Measurements from ENCODE around the gene KCNC1.

Gene KCNC1

DNA sequence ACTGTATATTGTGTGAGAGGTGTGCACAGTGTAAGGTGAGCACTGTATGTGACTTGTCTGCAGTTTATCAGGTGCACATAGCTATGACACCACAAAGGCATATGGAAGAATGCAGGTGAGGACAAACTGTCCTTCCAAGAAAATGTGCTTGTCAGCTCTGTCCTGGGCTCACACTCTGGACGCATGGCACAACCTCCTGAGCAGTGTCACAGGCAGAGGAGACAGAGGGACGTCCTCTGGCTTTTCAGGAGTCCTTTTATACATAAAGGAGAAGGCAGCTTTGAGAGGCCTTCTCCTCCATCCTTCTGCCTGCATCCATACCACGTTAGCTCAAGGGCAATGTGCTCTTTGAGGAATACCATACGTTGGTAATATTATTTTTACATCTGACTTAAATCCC, 22.7 kb upstream of the KCNC1 start:
- Histone ChIP-seq H3K27ac (no peak overlapping the region), H3K9me3 (ENCODE audit: low read depth, low read length) (no peaks in the 10 kb centered on the region), H3K9ac (ENCODE audit: insufficient read length) (no peak overlapping the region), H3K36me3 (ENCODE audit: insufficient read depth, low read length) (no peaks in the 10 kb centered on the region), H3K4me3 (no peak overlapping the region)
- DNase-seq (ENCODE audit: low read depth, low spot score), result no peak
- TF ChIP-seq FOXP2 (optimal IDR thresholded peaks at IDR 0.05; ENCODE audit: control extremely low read depth, extremely low read length, insufficient read depth) (no peak), EZH2 (IDR thresholded peaks at IDR 0.05) (no peak), POLR2AphosphoS5 (IDR thresholded peaks at IDR 0.05; ENCODE audit: borderline replicate concordance, low read depth, low read length) (no peak)

DNA sequence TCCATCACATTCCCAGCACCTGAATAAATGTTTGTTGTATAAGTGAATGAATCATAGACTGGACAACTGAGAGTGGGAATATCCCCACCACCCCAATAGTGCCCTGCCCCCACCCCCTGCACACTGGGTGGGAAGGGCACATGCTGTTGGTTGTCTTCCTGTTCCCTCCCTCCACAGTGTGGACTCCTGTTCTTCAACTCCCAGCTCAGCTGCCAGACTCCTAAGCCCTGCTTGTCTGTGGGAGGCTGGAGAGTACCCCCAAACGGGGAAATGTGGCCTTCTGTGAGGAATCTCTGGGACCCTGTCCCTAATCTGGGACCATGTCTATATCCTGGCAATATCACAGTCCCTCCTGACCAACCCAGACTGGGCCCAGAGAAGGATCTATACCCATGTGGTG, 20.7 kb upstream of the KCNC1 start:
- TF ChIP-seq EZH2 (IDR thresholded peaks at IDR 0.05) (no peak), POLR2AphosphoS5 (IDR thresholded peaks at IDR 0.05; ENCODE audit: borderline replicate concordance, low read depth, low read length) (no peak), FOXP2 (optimal IDR thresholded peaks at IDR 0.05; ENCODE audit: control extremely low read depth, extremely low read length, insufficient read depth) (no peak)
- Histone ChIP-seq H3K27ac (no peak overlapping the region), H3K36me3 (ENCODE audit: insufficient read depth, low read length) (no peaks in the 10 kb centered on the region), H3K9ac (ENCODE audit: insufficient read length) (no peak overlapping the region), H3K9me3 (ENCODE audit: low read depth, low read length) (no peaks in the 10 kb centered on the region), H3K4me3 (no peak overlapping the region)
- DNase-seq (ENCODE audit: low read depth, low spot score), result no peak

DNA sequence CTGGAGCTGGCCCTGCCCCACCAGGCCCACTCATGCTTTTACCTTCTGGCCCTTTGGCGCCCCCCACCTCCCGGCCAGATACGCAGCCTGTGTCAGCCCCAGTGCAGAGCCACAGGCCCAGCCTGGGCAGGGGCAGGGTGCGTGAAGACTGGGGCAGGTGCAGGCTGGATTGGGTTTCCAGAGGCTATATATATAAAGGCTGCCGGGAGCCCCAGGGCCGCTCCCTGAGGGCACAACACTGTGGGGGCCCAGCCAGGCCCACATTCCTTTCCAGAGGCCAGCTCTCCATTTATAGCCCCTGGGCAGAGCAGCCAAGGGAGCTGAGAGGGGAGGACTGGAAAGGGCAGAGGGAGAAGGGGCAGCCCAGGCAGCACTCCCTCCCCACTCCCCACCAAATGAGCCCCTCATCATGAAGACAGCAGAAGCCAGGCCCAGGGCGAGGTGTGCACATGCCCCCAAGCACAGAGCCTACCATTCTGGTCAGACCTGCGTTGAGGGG, 20.2 kb upstream of the KCNC1 start:
- Histone ChIP-seq H3K9me3 (ENCODE audit: low read depth, low read length) (no peaks in the 10 kb centered on the region), H3K36me3 (ENCODE audit: insufficient read depth, low read length) (no peaks in the 10 kb centered on the region), H3K27ac (no peak overlapping the region), H3K9ac (ENCODE audit: insufficient read length) (no peak overlapping the region), H3K4me3 (no peak overlapping the region)
- DNase-seq (ENCODE audit: low read depth, low spot score), result no peak
- TF ChIP-seq EZH2 (IDR thresholded peaks at IDR 0.05) (no peak), POLR2AphosphoS5 (IDR thresholded peaks at IDR 0.05; ENCODE audit: borderline replicate concordance, low read depth, low read length) (no peak), FOXP2 (optimal IDR thresholded peaks at IDR 0.05; ENCODE audit: control extremely low read depth, extremely low read length, insufficient read depth) (no peak)

- no peak for DNase-seq (ENCODE audit: low read depth, low spot score)
- Histone ChIP-seq H3K36me3 (ENCODE audit: insufficient read depth, low read length) (no peaks in the 10 kb centered on the region), H3K9me3 (ENCODE audit: low read depth, low read length) (no peaks in the 10 kb centered on the region), H3K27ac (no peak overlapping the region), H3K4me3 (no peak overlapping the region), H3K9ac (ENCODE audit: insufficient read length) (no peak overlapping the region)
- no peak for TF ChIP-seq POLR2AphosphoS5 (IDR thresholded peaks at IDR 0.05; ENCODE audit: borderline replicate concordance, low read depth, low read length)
- no peak for TF ChIP-seq FOXP2 (optimal IDR thresholded peaks at IDR 0.05; ENCODE audit: control extremely low read depth, extremely low read length, insufficient read depth)
- TF ChIP-seq EZH2 (IDR thresholded peaks at IDR 0.05), result no peak
Observed at GRCh38 chr11:17714870-17715269, 19.7 kb upstream of the KCNC1 start.

GRCh38 chr11:17716807-17717206, 17.8 kb upstream of the KCNC1 start:
- TF ChIP-seq EZH2 (IDR thresholded peaks at IDR 0.05), result no peak
- TF ChIP-seq FOXP2 (optimal IDR thresholded peaks at IDR 0.05; ENCODE audit: control extremely low read depth, extremely low read length, insufficient read depth), result no peak
- TF ChIP-seq POLR2AphosphoS5 (IDR thresholded peaks at IDR 0.05; ENCODE audit: borderline replicate concordance, low read depth, low read length), result no peak
- H3K27ac ChIP-seq, result no peak overlapping the region
- no peak for DNase-seq (ENCODE audit: low read depth, low spot score)
- H3K36me3 ChIP-seq (ENCODE audit: insufficient read depth, low read length), result no peaks in the 10 kb centered on the region
- H3K4me3 ChIP-seq, result no peak overlapping the region
- no peaks in the 10 kb centered on the region for H3K9me3 ChIP-seq (ENCODE audit: low read depth, low read length)
- H3K9ac ChIP-seq (ENCODE audit: insufficient read length), result no peak overlapping the region

- H3K36me3 ChIP-seq (ENCODE audit: insufficient read depth, low read length), result no peaks in the 10 kb centered on the region
- DNase-seq (ENCODE audit: low read depth, low spot score), result no peak
- H3K9me3 ChIP-seq (ENCODE audit: low read depth, low read length), result no peaks in the 10 kb centered on the region
- no peak overlapping the region for H3K4me3 ChIP-seq
- no peak overlapping the region for H3K27ac ChIP-seq
- no peak overlapping the region for H3K9ac ChIP-seq (ENCODE audit: insufficient read length)
- TF ChIP-seq POLR2AphosphoS5 (IDR thresholded peaks at IDR 0.05; ENCODE audit: borderline replicate concordance, low read depth, low read length) (no peak), EZH2 (IDR thresholded peaks at IDR 0.05) (no peak), FOXP2 (optimal IDR thresholded peaks at IDR 0.05; ENCODE audit: control extremely low read depth, extremely low read length, insufficient read depth) (no peak)
Observed at GRCh38 chr11:17718015-17718414, 16.6 kb upstream of the KCNC1 start.

DNA sequence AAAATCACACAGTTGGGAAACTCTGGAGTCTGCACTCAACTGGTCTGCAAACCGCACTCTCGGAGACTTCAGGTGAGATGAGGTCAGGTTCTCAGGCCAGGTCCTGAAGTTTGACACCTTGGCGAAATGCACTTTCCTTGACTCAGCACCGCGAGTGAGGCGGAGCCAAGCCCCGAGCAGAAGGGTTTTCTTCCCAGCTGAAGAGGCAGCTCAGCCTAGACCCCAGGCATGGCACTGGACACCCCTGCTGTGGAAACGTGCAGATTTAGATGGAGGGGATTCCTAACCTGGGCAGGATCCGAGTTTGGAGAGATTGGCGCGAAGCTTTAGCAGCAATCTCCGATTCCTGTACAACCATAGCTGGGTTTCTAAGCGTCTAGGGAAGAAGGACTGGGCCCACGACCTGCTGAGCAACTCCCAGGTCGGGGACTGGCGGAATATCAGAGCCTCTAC, 16.0 kb upstream of the KCNC1 start:
- H3K4me3 ChIP-seq, result no peak overlapping the region
- no peaks in the 10 kb centered on the region for H3K9me3 ChIP-seq (ENCODE audit: low read depth, low read length)
- no peak overlapping the region for H3K9ac ChIP-seq (ENCODE audit: insufficient read length)
- no peak for TF ChIP-seq POLR2AphosphoS5 (IDR thresholded peaks at IDR 0.05; ENCODE audit: borderline replicate concordance, low read depth, low read length)
- no peak for TF ChIP-seq EZH2 (IDR thresholded peaks at IDR 0.05)
- TF ChIP-seq FOXP2 (optimal IDR thresholded peaks at IDR 0.05; ENCODE audit: control extremely low read depth, extremely low read length, insufficient read depth), result no peak
- H3K27ac ChIP-seq, result no peak overlapping the region
- DNase-seq (ENCODE audit: low read depth, low spot score), result no peak
- H3K36me3 ChIP-seq (ENCODE audit: insufficient read depth, low read length), result no peaks in the 10 kb centered on the region

DNA sequence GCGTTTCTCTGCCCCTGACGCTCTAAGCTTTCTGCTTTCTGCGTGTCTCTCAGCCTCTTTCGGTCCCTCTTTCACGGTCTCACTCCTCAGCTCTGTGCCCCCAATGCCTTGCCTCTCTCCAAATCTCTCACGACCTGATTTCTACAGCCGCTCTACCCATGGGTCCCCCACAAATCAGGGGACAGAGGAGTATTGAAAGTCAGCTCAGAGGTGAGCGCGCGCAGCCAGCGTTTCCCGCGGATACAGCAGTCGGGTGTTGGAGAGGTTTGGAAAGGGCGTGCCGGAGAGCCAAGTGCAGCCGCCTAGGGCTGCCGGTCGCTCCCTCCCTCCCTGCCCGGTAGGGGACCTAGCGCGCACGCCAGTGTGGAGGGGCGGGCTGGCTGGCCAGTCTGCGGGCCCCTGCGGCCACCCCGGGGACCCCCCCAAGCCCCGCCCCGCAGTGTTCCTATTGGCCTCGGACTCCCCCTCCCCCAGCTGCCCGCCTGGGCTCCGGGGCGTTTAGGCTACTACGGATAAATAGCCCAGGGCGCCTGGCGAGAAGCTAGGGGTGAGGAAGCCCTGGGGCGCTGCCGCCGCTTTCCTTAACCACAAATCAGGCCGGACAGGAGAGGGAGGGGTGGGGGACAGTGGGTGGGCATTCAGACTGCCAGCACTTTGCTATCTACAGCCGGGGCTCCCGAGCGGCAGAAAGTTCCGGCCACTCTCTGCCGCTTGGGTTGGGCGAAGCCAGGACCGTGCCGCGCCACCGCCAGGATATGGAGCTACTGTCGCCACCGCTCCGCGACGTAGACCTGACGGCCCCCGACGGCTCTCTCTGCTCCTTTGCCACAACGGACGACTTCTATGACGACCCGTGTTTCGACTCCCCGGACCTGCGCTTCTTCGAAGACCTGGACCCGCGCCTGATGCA, 15.3 kb upstream of the KCNC1 start, which contains the start of gene MYOD1:
MYOD1 (plus strand) TSS at position 544 of the 910 bp plus-strand sequence; CDS start at position 756, 212 bp downstream.
- Histone ChIP-seq H3K9ac (ENCODE audit: insufficient read length) (no peak within 1 kb of the TSS), H3K27ac (no peak within 1 kb of the TSS), H3K36me3 (ENCODE audit: insufficient read depth, low read length) (no peaks in the 10 kb centered on the region), H3K4me3 (no peak within 1 kb of the TSS), H3K9me3 (ENCODE audit: low read depth, low read length) (no peaks in the 10 kb centered on the region)
- TF ChIP-seq FOXP2 (optimal IDR thresholded peaks at IDR 0.05; ENCODE audit: control extremely low read depth, extremely low read length, insufficient read depth) (no peak), EZH2 (IDR thresholded peaks at IDR 0.05) (no peak), POLR2AphosphoS5 (IDR thresholded peaks at IDR 0.05; ENCODE audit: borderline replicate concordance, low read depth, low read length) (no peak)
- DNase-seq (ENCODE audit: low read depth, low spot score), result no peak

All from SK-N-MC (cell line).